BLaER1 (cell line): ENCODE results near the gene DNTT.

Source experiments
- H3K27ac ChIP-seq: shearing (Covaris generic); formaldehyde crosslinking; 2 replicates; pipeline ENCODE4 v1.8.1; 2022
- H3K27me3 ChIP-seq: shearing (Covaris generic); formaldehyde crosslinking; 2 replicates; pipeline ENCODE4 v1.8.1; 2022
- H3K36me3 ChIP-seq: shearing (Covaris generic); formaldehyde crosslinking; 2 replicates; pipeline ENCODE4 v1.8.1; 2022
- H3K4me1 ChIP-seq: shearing (Covaris generic); formaldehyde crosslinking; 2 replicates; pipeline ENCODE4 v1.8.1; 2022
- H3K4me2 ChIP-seq: shearing (Covaris generic); formaldehyde crosslinking; 2 replicates; pipeline ENCODE4 v1.8.1; 2022
- H3K4me3 ChIP-seq: shearing (Covaris generic); formaldehyde crosslinking; 2 replicates; pipeline ENCODE4 v1.8.1; 2022
- H3K9ac ChIP-seq: shearing (Covaris generic); formaldehyde crosslinking; 2 replicates; pipeline ENCODE4 v1.8.1; 2022
- H3K9me3 ChIP-seq: shearing (Covaris generic); formaldehyde crosslinking; 2 replicates; pipeline ENCODE4 v1.8.1; 2022
- H4K20me1 ChIP-seq: shearing (Covaris generic); formaldehyde crosslinking; 2 replicates; pipeline ENCODE4 v1.8.1; 2022
- Cebpa-rat ChIP-seq: shearing (Covaris generic); IDR thresholded peaks from 2 replicates; pipeline ENCODE4 v1.8.1; 2022

DNTT gene

DNA sequence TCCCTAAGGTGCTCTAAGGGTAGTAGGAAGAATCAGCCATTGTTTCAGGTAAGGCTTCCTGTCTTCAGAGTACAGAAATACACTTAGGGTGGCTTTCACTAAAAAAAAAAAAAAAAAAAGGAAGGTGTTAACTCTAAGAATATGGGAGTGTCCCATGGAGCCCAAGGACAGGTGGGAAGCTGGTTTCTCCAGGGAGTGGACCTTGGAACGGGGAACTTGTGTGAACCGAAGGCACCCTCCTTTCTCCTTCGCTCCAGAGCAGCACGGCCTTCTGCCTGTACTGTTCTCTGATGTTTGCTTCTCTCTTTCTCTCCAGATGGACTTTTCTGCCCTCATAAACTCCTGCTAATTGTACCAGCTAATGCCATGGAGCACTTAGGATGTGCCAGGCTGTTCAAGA lies 48.3 kb downstream of the DNTT start:
- Histone ChIP-seq H3K9me3 (no peaks in the 10 kb centered on the region), H3K4me1 (no peaks in the 10 kb centered on the region), H3K9ac (no peak overlapping the region), H3K36me3 (peaks cover 76% of the 10 kb centered on the region), H4K20me1 (peaks cover 60% of the 10 kb centered on the region; the same call in 1 of the 2 replicates), H3K27me3 (no peaks in the 10 kb centered on the region), H3K4me3 (no peak overlapping the region), H3K27ac (no peak overlapping the region), H3K4me2 (no peak overlapping the region)
- no peak for TF ChIP-seq Cebpa-rat

DNA sequence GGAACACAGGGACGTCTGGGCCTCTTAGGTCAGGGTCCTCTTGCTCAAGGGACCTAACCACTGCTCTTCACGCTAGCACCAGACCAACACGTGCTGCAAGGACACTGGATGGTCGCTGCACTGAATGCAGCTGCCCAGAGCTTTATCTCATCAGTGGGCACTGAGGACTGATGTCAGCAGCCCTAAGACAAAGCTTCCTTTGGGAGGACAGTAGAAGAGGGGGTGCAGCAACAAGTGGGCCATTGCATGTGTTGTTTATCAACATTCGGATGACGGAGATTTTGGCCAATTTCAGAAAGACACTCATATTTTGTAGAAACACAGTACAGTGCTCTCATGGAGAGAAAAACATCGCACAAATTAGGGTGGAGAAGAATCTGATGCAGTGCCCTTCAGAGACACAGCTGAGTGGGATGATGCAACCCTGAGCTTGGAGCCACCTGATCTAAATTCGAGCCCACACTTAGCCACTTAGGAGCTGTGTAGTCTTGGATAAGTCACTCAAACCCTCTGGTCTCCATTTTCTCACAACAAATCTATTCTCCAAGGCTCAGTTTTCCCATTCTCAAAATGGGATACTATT lies 52.9 kb downstream of the DNTT start:
- no peak overlapping the region for H3K4me3 ChIP-seq
- H3K27me3 ChIP-seq = no peaks in the 10 kb centered on the region
- H3K9ac ChIP-seq = no peak overlapping the region
- TF ChIP-seq Cebpa-rat = no peak
- peaks cover 11% of the 10 kb centered on the region for H3K4me1 ChIP-seq
- peaks cover 64% of the 10 kb centered on the region for H3K36me3 ChIP-seq
- H3K9me3 ChIP-seq = no peaks in the 10 kb centered on the region
- no peak overlapping the region for H3K27ac ChIP-seq
- H4K20me1 ChIP-seq = peaks cover 39% of the 10 kb centered on the region; the same call in 1 of the 2 replicates
- no peak overlapping the region for H3K4me2 ChIP-seq

DNA sequence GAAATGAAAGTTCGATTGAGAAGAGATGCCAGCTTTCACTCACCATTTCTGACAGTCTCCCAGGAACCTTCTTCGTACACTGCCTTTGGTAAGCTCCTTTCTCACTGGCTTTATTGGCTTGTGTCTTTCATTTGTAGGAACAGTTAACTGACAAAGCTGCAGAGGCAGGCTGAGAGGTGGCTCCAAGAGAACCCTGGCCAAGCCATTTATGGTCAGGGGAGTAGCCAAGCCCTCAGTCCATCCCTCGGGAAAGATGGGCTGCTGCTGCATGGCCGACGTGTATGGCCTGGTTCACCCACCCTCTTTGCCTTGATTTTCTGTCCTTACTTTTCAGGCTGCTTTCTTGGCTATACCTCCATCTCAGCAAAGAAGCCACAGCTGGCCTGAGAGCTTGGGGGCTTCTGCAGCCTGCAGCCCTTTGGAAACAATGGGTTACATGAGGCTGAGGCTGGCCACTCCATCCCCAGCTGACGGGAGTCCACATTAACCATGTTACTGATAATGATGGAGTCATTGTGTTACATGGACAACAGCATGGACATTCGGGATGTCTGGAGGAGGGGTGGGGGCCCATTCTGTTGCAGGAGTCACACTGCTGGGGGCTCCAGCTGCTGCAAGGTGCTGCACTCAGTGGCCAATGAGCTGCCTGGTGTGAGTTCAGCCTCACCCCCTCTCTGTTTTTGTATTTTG lies 54.8 kb downstream of the DNTT start, which contains the start of gene OPALIN:
OPALIN (minus strand) TSS at position 152 of the 690 bp plus-strand sequence; CDS start at position 46, 106 bp downstream.
- Histone ChIP-seq H3K36me3 (peaks cover 48% of the 10 kb centered on the region), H3K9me3 (no peaks in the 10 kb centered on the region), H3K27me3 (no peaks in the 10 kb centered on the region), H4K20me1 (peaks cover 20% of the 10 kb centered on the region; the same call in 1 of the 2 replicates), H3K4me1 (peaks cover 11% of the 10 kb centered on the region), H3K9ac (no peak within 1 kb of the TSS), H3K27ac (no peak within 1 kb of the TSS), H3K4me3 (no peak within 1 kb of the TSS), H3K4me2 (no peak within 1 kb of the TSS)
- TF ChIP-seq Cebpa-rat = no peak

DNA sequence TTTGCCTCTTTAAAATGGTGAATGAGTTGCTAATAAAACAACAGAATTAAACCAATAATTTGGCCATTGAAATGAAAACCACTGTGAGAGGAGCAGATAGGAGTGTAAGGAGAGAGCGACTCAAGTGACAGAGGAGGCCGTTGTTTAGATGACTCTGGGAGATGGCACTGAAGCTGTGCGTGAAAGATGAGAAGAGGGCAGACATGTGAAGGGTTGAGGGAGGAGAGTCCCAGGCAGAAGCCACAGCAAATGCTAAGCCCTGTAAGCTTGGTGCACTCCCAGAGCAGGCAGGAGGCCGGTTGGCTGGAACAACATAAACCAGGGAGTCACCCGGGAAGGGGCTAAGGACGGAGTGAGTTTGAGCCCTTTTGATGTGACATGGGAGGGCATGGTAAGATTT lies 55.4 kb downstream of the DNTT start:
- Histone ChIP-seq H4K20me1 (peaks cover 19% of the 10 kb centered on the region; the same call in 1 of the 2 replicates), H3K27ac (no peak overlapping the region), H3K27me3 (no peaks in the 10 kb centered on the region), H3K9ac (no peak overlapping the region), H3K4me3 (no peak overlapping the region), H3K36me3 (peaks cover 47% of the 10 kb centered on the region), H3K9me3 (no peaks in the 10 kb centered on the region), H3K4me1 (peaks cover 11% of the 10 kb centered on the region), H3K4me2 (no peak overlapping the region)
- no peak for TF ChIP-seq Cebpa-rat

DNA sequence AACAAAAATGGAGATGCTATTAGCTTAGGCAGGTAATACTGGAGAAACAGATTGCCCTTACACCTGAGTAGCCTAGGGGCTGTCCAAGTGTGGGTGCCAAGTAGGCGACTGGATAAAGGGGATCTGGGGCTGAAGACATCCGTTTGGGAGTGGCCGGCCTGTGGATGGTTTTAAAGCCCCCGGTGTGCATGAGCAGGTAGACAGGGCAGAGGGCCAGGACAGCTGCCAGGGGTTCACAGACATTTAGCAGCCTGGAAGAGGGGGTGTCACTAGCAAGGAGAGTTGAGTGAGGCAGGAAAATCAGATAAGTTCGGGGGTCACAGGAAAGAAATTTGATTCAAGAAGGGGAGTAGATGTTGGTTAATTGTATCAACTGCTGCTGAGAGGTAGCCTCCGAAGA lies 56.1 kb downstream of the DNTT start:
- Histone ChIP-seq H3K27me3 (no peaks in the 10 kb centered on the region), H3K4me3 (no peak overlapping the region), H3K27ac (no peak overlapping the region), H3K9ac (no peak overlapping the region), H3K9me3 (no peaks in the 10 kb centered on the region), H3K4me1 (peaks cover 11% of the 10 kb centered on the region), H3K4me2 (0 out of 2 replicates have a peak overlapping the region, but pooled peaks have one; percentile 0), H3K36me3 (peaks cover 40% of the 10 kb centered on the region), H4K20me1 (peaks cover 21% of the 10 kb centered on the region; the same call in 1 of the 2 replicates)
- TF ChIP-seq Cebpa-rat = no peak

DNA sequence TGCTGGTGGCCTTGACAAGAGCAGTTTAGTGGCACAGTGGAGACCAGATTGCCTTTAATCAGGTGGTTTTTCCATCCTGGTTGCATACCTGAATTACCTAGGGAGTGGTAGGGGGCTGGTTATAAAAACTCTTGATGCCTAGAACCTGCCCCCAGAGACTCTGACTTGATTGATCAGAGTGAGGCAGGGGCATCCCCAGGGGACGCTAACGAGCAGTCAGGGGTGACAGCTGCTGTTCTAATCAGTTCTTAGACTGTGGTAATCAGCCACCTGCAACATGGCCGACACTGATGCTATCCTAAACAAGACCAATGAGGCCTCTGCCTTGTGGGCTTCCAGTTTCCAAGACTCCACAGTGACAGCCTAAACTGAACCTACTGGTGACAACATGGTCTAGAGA lies 56.5 kb downstream of the DNTT start:
- H3K4me3 ChIP-seq = no peak overlapping the region
- TF ChIP-seq Cebpa-rat = no peak
- H3K36me3 ChIP-seq = peaks cover 35% of the 10 kb centered on the region
- no peaks in the 10 kb centered on the region for H3K9me3 ChIP-seq
- H4K20me1 ChIP-seq = peaks cover 20% of the 10 kb centered on the region; the same call in 1 of the 2 replicates
- H3K27ac ChIP-seq = no peak overlapping the region
- H3K9ac ChIP-seq = no peak overlapping the region
- no peaks in the 10 kb centered on the region for H3K27me3 ChIP-seq
- peaks cover 11% of the 10 kb centered on the region for H3K4me1 ChIP-seq
- 0 out of 2 replicates have a peak overlapping the region, but pooled peaks have one; percentile 0 for H3K4me2 ChIP-seq

DNA sequence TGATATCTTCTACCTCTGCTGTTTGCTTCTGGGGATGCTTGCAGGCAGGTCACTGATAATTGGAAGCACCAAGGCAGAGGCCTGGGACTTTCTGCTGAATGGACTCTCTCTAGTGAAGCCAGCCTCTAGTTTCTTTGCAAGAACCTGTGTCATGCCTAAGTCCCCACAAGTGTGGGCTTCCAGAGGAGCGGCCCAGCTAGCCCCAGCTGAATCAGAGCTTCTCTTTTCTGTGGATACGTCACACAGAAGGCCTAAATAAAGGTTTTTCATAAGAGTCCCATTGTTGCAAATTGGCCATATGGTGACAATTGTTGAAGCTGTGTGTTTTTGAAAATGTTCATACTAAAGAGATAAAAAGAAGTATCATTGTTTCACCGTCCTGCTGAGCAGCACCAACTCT lies 61.3 kb downstream of the DNTT start:
- no peak overlapping the region for H3K4me2 ChIP-seq
- peaks cover 12% of the 10 kb centered on the region; the same call in 1 of the 2 replicates for H3K36me3 ChIP-seq
- no peak overlapping the region for H3K27ac ChIP-seq
- no peak for TF ChIP-seq Cebpa-rat
- no peaks in the 10 kb centered on the region for H3K9me3 ChIP-seq
- peaks cover 20% of the 10 kb centered on the region; the same call in 1 of the 2 replicates for H4K20me1 ChIP-seq
- H3K9ac ChIP-seq = no peak overlapping the region
- H3K4me3 ChIP-seq = no peak overlapping the region
- H3K27me3 ChIP-seq = no peaks in the 10 kb centered on the region
- peaks cover 2% of the 10 kb centered on the region for H3K4me1 ChIP-seq

DNA sequence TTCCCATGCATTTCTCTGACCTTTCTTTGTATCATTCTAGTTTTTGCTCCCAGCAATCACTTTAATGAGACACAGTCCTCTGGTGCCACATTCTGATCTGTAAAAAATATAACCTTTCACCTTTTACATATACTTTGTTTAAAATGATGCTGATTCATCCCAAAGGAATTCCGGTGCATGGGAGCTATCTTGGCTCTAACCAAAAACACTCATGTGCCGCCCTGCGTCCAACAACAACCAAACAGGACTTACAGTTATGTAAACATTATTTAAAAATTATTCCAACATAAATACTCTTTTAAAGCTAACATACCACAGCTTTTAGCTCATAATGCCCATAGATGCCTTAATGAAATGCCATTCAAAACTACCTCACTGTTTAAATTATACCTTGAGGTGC lies 62.3 kb downstream of the DNTT start:
- Histone ChIP-seq H3K36me3 (peaks cover 12% of the 10 kb centered on the region; the same call in 1 of the 2 replicates), H3K4me3 (no peak overlapping the region), H3K4me1 (no peaks in the 10 kb centered on the region), H3K27ac (no peak overlapping the region), H3K27me3 (no peaks in the 10 kb centered on the region), H3K9ac (no peak overlapping the region), H3K9me3 (no peaks in the 10 kb centered on the region), H3K4me2 (no peak overlapping the region), H4K20me1 (peaks cover 24% of the 10 kb centered on the region; the same call in 1 of the 2 replicates)
- no peak for TF ChIP-seq Cebpa-rat

DNA sequence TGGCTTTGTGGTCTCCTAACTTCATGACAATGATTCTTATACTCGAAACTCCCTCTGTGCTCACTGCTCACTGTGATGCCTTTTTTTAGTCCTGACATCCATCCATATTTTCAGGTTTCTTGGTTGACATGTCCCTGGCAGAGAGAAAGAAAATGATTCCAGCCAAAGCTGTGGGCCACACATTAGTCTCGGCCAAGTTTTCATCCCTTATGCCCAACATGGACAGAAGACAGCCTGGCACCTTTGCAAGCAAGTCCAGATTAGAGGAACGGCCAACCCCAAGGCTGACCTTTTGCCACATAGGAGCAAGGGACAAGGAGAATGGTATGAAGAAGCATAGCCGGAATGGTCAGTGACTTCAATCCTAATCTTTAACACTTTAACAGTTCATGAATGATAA lies 63.2 kb downstream of the DNTT start:
- no peak for TF ChIP-seq Cebpa-rat
- H3K4me3 ChIP-seq = no peak overlapping the region

DNA sequence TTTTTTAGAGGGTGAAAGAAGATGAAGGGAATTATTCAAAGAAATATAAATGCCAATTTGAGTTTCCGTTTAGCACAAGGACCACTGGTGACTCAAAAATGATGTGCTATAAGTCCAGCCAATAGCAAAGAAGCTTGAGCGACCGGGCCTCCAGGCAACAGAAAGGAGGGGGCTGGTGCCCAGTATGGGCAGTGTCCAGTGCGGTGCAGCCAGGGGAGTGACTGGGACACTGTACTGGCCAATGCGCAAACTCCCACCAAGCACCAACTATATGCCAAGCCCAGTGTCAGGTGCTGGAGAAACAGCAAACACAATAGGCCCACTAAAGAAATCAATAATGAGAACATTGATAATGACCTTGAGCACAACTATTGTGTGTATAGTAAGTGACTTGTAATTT lies 64.7 kb downstream of the DNTT start:
- H3K4me3 ChIP-seq = no peak overlapping the region
- H3K27me3 ChIP-seq = no peaks in the 10 kb centered on the region
- H3K4me1 ChIP-seq = peaks cover 11% of the 10 kb centered on the region
- no peaks in the 10 kb centered on the region for H3K9me3 ChIP-seq
- H3K36me3 ChIP-seq = peaks cover 7% of the 10 kb centered on the region; the same call in 1 of the 2 replicates
- peaks cover 24% of the 10 kb centered on the region; the same call in 1 of the 2 replicates for H4K20me1 ChIP-seq
- no peak overlapping the region for H3K9ac ChIP-seq
- no peak overlapping the region for H3K4me2 ChIP-seq
- TF ChIP-seq Cebpa-rat = no peak
- H3K27ac ChIP-seq = no peak overlapping the region

More for the DNA sequence above, 63.2 kb downstream of the DNTT start:
- Histone ChIP-seq H3K4me2 (no peak overlapping the region), H3K9me3 (no peaks in the 10 kb centered on the region), H3K27ac (no peak overlapping the region), H3K9ac (no peak overlapping the region), H3K27me3 (no peaks in the 10 kb centered on the region), H4K20me1 (peaks cover 24% of the 10 kb centered on the region; the same call in 1 of the 2 replicates), H3K36me3 (peaks cover 7% of the 10 kb centered on the region; the same call in 1 of the 2 replicates), H3K4me1 (peaks cover 9% of the 10 kb centered on the region)
